Measurements from ENCODE around the gene CCL22.

Gene CCL22

GRCh38 chr16:57354311-57354710, 4.3 kb upstream of the CCL22 start:
- Histone ChIP-seq H3K36me3 (no peaks in the 10 kb centered on the region), H3K4me1 (no peaks in the 10 kb centered on the region), H3K27me3 (peaks cover 9% of the 10 kb centered on the region)

DNA sequence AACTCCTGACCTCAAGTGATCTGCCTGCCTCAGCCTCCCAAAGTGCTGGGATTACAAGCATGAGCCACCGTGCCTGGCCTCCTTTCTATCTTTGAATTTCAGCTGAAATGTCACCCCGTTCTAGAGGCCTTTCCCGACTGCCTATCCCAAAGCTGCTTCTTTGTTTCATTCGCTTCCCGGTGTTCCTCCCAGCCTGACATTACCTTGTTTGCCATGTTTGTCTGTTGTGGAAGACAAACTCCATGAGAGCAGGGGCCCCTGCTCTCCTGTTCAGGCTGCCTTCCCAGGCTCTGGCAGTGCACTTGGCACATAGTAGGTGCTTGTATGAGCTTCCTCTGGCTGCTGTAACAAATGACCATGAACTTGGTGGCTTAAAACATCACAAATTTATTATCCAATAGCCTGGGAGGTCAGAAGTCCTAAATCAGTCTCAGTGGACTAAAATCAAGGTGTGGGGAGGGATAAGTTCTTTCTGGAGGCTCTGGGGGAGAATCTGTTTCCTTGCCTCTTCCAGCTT, 2.6 kb upstream of the CCL22 start:
- Histone ChIP-seq H3K36me3 (no peaks in the 10 kb centered on the region), H3K9me3 (no peaks in the 10 kb centered on the region), H3K4me3 (ENCODE audit: low read depth, low read length) (no peak overlapping the region), H3K27me3 (no peaks in the 10 kb centered on the region; the same call in 1 of the 2 replicates), H3K4me1 (no peaks in the 10 kb centered on the region)
- TF ChIP-seq, protein P1, sequence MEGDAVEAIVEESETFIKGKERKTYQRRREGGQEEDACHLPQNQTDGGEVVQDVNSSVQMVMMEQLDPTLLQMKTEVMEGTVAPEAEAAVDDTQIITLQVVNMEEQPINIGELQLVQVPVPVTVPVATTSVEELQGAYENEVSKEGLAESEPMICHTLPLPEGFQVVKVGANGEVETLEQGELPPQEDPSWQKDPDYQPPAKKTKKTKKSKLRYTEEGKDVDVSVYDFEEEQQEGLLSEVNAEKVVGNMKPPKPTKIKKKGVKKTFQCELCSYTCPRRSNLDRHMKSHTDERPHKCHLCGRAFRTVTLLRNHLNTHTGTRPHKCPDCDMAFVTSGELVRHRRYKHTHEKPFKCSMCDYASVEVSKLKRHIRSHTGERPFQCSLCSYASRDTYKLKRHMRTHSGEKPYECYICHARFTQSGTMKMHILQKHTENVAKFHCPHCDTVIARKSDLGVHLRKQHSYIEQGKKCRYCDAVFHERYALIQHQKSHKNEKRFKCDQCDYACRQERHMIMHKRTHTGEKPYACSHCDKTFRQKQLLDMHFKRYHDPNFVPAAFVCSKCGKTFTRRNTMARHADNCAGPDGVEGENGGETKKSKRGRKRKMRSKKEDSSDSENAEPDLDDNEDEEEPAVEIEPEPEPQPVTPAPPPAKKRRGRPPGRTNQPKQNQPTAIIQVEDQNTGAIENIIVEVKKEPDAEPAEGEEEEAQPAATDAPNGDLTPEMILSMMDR (IDR thresholded peaks at IDR 0.05; ENCODE audit: low read depth, low read length) = no peak
- DNase-seq = no peak

More at GRCh38 chr16:57354311-57354710, 4.3 kb upstream of the CCL22 start:
- Histone ChIP-seq H3K9me3 (no peaks in the 10 kb centered on the region), H3K4me3 (ENCODE audit: low read depth, low read length) (no peak overlapping the region)
- no peak for DNase-seq
- TF ChIP-seq, protein P1 (IDR thresholded peaks at IDR 0.05; ENCODE audit: low read depth, low read length) = no peak

GRCh38 chr16:57356547-57356946, 2.0 kb upstream of the CCL22 start:
- Histone ChIP-seq H3K27me3 (no peaks in the 10 kb centered on the region; the same call in 1 of the 2 replicates), H3K9me3 (no peaks in the 10 kb centered on the region)

DNA sequence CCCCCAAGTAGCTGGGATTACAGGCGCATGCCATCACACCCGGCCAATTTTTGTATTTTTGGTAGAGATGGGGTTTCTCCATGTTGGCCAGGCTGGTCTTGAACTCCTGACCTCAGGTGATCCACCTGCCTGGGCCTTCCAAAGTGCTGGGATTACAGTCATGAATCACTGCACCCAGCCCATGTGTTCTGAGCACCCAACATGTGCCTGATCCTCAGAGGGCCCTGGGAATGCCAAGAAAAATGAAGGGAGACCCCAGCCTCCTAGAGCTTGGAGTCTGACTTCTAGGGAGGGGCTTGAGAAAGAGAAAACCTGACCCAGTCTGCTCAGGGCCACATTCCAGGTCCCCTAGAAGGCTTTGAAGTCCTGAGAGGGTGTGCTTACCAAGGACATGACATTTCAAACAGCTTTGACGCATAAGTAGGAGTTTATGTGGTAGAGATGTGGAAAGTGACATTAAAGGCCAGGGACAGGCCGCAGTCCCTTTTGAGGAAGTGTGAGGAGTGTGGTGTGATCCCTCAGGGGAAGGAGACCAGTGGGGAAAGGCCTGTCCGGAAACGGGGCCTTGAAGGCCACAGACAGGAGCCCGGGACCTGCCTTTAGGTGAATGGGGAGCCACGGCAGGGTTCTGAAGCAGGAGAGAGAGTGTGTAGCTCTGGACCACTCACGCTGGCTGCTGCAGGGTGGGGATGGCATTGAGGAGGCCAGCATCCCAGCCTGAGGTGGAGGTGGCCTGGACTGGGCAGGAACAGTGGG, 1.1 kb upstream of the CCL22 start:
- TF ChIP-seq, protein P1 (IDR thresholded peaks at IDR 0.05; ENCODE audit: low read depth, low read length) = no peak

More at GRCh38 chr16:57356547-57356946, 2.0 kb upstream of the CCL22 start:
- Histone ChIP-seq H3K4me1 (no peaks in the 10 kb centered on the region), H3K36me3 (no peaks in the 10 kb centered on the region), H3K4me3 (ENCODE audit: low read depth, low read length) (no peak overlapping the region)
- DNase-seq = no peak
- TF ChIP-seq, protein P1 (IDR thresholded peaks at IDR 0.05; ENCODE audit: low read depth, low read length) = no peak

GRCh38 chr16:57358086-57358420, 530 bp upstream of the CCL22 start:
- TF ChIP-seq, protein P1 (IDR thresholded peaks at IDR 0.05; ENCODE audit: low read depth, low read length) = no peak
- no peaks in the 10 kb centered on the region for H3K9me3 ChIP-seq
- H3K27me3 ChIP-seq = no peaks in the 10 kb centered on the region
- no peak for DNase-seq
- no peaks in the 10 kb centered on the region for H3K4me1 ChIP-seq
- no peaks in the 10 kb centered on the region for H3K36me3 ChIP-seq
- H3K4me3 ChIP-seq (ENCODE audit: low read depth, low read length) = no peak overlapping the region

More for the DNA sequence above, 1.1 kb upstream of the CCL22 start:
- Histone ChIP-seq H3K4me1 (no peaks in the 10 kb centered on the region), H3K36me3 (no peaks in the 10 kb centered on the region), H3K27me3 (no peaks in the 10 kb centered on the region), H3K9me3 (no peaks in the 10 kb centered on the region), H3K4me3 (ENCODE audit: low read depth, low read length) (no peak overlapping the region)
- no peak for DNase-seq

GRCh38 chr16:57360321-57360935, 1.8 kb downstream of the CCL22 start:
- no peaks in the 10 kb centered on the region for H3K9me3 ChIP-seq
- H3K27me3 ChIP-seq = no peaks in the 10 kb centered on the region
- no peaks in the 10 kb centered on the region for H3K4me1 ChIP-seq
- H3K36me3 ChIP-seq = no peaks in the 10 kb centered on the region
- TF ChIP-seq, protein P1 (IDR thresholded peaks at IDR 0.05; ENCODE audit: low read depth, low read length) = no peak
- H3K4me3 ChIP-seq (ENCODE audit: low read depth, low read length) = no peak overlapping the region
- DNase-seq = no peak
